Activated T-cell treated with anti-CD3 and anti-CD28 coated beads, Interleukin-2, amount 50 U/mL, for 4 hours (primary cell): ENCODE data around the gene SF3A1. TPM values are rescaled to one million over a fixed set of nuclear protein-coding genes. Genes with fewer than 3 reads are reported as not detected.
A peak's percentile ranks its signal among the peaks of the same experiment; 100 is the strongest.

Experiments
- ATAC-seq, 2 donors: fragments of 200-7000 bp; cut with Tn5 transposase; one replicate each; pipeline ENCODE4 v1.10.0; 2021
- DNase-seq: peaks from one replicate; pipeline ENCODE4 v3.0.0-alpha.2; 2020
- H3K27me3 Mint-ChIP-seq: one replicate; pipeline ENCODE4 v1.8.0; 2021; ENCODE audit warnings: low read depth, mixed read lengths
- H3K36me3 Mint-ChIP-seq: one replicate; pipeline ENCODE4 v1.8.0; 2022; ENCODE audit warnings: mixed read lengths; ENCODE audit not compliant: insufficient read depth
- H3K4me1 Mint-ChIP-seq: one replicate; pipeline ENCODE4 v1.8.0; 2021; ENCODE audit warnings: low read depth, mixed read lengths
- H3K4me3 Mint-ChIP-seq: one replicate; pipeline ENCODE4 v1.8.0; 2021; ENCODE audit warnings: mild to moderate bottlenecking, moderate library complexity, mixed read lengths
- H3K9me3 Mint-ChIP-seq: one replicate; pipeline ENCODE4 v1.8.0; 2021; ENCODE audit warnings: mixed read lengths
- total RNA-seq, 3 donors: library from RNA; stranded (reverse); gene quantifications; one replicate each; pipeline ENCODE4 v1.2.1, GENCODE V29; 2021

SF3A1 gene
- total RNA-seq, 3 donors from 2014 or later, result 315 to 335 (median 324) TPM

- peaks cover 4% of the 10 kb centered on the region for H3K27me3 Mint-ChIP-seq
- no peaks in the 10 kb centered on the region for H3K36me3 Mint-ChIP-seq
- H3K4me3 Mint-ChIP-seq, result peak within 1 kb of the TSS; percentile 87
- DNase-seq (peak; percentile 61), ATAC-seq (peak; percentile 93 to 94)
- no peaks in the 10 kb centered on the region for H3K9me3 Mint-ChIP-seq
- H3K4me1 Mint-ChIP-seq, result peaks cover 33% of the 10 kb centered on the region
These were observed 40.4 kb upstream of the SF3A1 start, which contains the start of gene SEC14L2 for GRCh38 chr22:30396871-30397655. Gene SEC14L2, plus strand, starts transcription at chr22:30397018. Its CDS starts 99 bp downstream, at chr22:30397117.

GRCh38 chr22:30393885-30394284 lies 37.2 kb upstream of the SF3A1 start:
- no peaks in the 10 kb centered on the region for H3K9me3 Mint-ChIP-seq

GRCh38 chr22:30393322-30393680 lies 36.6 kb upstream of the SF3A1 start:
- Mint-ChIP-seq H3K36me3 (no peaks in the 10 kb centered on the region), H3K4me3 (no peak overlapping the region), H3K9me3 (no peaks in the 10 kb centered on the region), H3K27me3 (peaks cover 4% of the 10 kb centered on the region), H3K4me1 (peaks cover 34% of the 10 kb centered on the region)
- DNase-seq, result no peak
- ATAC-seq, result no peak

More at GRCh38 chr22:30393885-30394284, 37.2 kb upstream of the SF3A1 start:
- no peaks in the 10 kb centered on the region for H3K36me3 Mint-ChIP-seq
- DNase-seq (no peak), ATAC-seq (no peak)
- H3K27me3 Mint-ChIP-seq, result peaks cover 4% of the 10 kb centered on the region
- peaks cover 39% of the 10 kb centered on the region for H3K4me1 Mint-ChIP-seq
- no peak overlapping the region for H3K4me3 Mint-ChIP-seq

- no peaks in the 10 kb centered on the region for H3K9me3 Mint-ChIP-seq
- peaks cover 29% of the 10 kb centered on the region for H3K4me1 Mint-ChIP-seq
- H3K4me3 Mint-ChIP-seq, result no peak overlapping the region
- DNase-seq, result no peak
- no peak for ATAC-seq
- H3K36me3 Mint-ChIP-seq, result no peaks in the 10 kb centered on the region
- peaks cover 4% of the 10 kb centered on the region for H3K27me3 Mint-ChIP-seq
These were observed 36.1 kb upstream of the SF3A1 start for GRCh38 chr22:30392661-30393321.

GRCh38 chr22:30390974-30391691 lies 34.4 kb upstream of the SF3A1 start:
- no peaks in the 10 kb centered on the region for H3K36me3 Mint-ChIP-seq
- H3K27me3 Mint-ChIP-seq, result peaks cover 4% of the 10 kb centered on the region
- peaks cover 26% of the 10 kb centered on the region for H3K4me1 Mint-ChIP-seq
- H3K9me3 Mint-ChIP-seq, result no peaks in the 10 kb centered on the region
- no peak overlapping the region for H3K4me3 Mint-ChIP-seq
- peak; percentile 77 for DNase-seq
- peak; percentile 63 to 65 for ATAC-seq

- H3K36me3 Mint-ChIP-seq, result no peaks in the 10 kb centered on the region
These were observed 30.5 kb upstream of the SF3A1 start, which contains the start of gene RNF215 for GRCh38 chr22:30386960-30387827. Gene RNF215, minus strand, starts transcription at chr22:30387411. Its CDS starts 98 bp downstream, at chr22:30387313.

GRCh38 chr22:30386608-30386959 lies 29.9 kb upstream of the SF3A1 start:
- H3K36me3 Mint-ChIP-seq, result no peaks in the 10 kb centered on the region
- H3K27me3 Mint-ChIP-seq, result no peaks in the 10 kb centered on the region
- peak overlapping the region; percentile 77 for H3K4me3 Mint-ChIP-seq
- DNase-seq, result no peak
- H3K9me3 Mint-ChIP-seq, result no peaks in the 10 kb centered on the region
- ATAC-seq, result no peak
- peaks cover 13% of the 10 kb centered on the region for H3K4me1 Mint-ChIP-seq

More at GRCh38 chr22:30386960-30387827, 30.5 kb upstream of the SF3A1 start, which contains the start of gene RNF215:
- peaks cover 16% of the 10 kb centered on the region for H3K4me1 Mint-ChIP-seq
- H3K9me3 Mint-ChIP-seq, result no peaks in the 10 kb centered on the region
- peak; percentile 85 to 88 for ATAC-seq
- H3K27me3 Mint-ChIP-seq, result no peaks in the 10 kb centered on the region
- peak; percentile 78 for DNase-seq
- peak within 1 kb of the TSS; percentile 77 for H3K4me3 Mint-ChIP-seq

GRCh38 chr22:30385942-30386341 lies 29.2 kb upstream of the SF3A1 start:
- Mint-ChIP-seq H3K4me3 (peak overlapping the region; percentile 77), H3K36me3 (no peaks in the 10 kb centered on the region), H3K4me1 (peaks cover 7% of the 10 kb centered on the region), H3K9me3 (no peaks in the 10 kb centered on the region), H3K27me3 (no peaks in the 10 kb centered on the region)
- ATAC-seq (no peak), DNase-seq (no peak)

GRCh38 chr22:30383061-30383460 lies 26.4 kb upstream of the SF3A1 start:
- Mint-ChIP-seq H3K36me3 (no peaks in the 10 kb centered on the region), H3K27me3 (no peaks in the 10 kb centered on the region), H3K4me1 (peaks cover 6% of the 10 kb centered on the region), H3K9me3 (no peaks in the 10 kb centered on the region), H3K4me3 (no peak overlapping the region)
- no peak for ATAC-seq
- no peak for DNase-seq

- ATAC-seq (no peak), DNase-seq (no peak)
- H3K4me3 Mint-ChIP-seq, result no peak overlapping the region
- peaks cover 3% of the 10 kb centered on the region for H3K4me1 Mint-ChIP-seq
- H3K27me3 Mint-ChIP-seq, result no peaks in the 10 kb centered on the region
- H3K9me3 Mint-ChIP-seq, result no peaks in the 10 kb centered on the region
- no peaks in the 10 kb centered on the region for H3K36me3 Mint-ChIP-seq
These were observed 25.6 kb upstream of the SF3A1 start for GRCh38 chr22:30382340-30382739.

GRCh38 chr22:30381264-30381663 lies 24.6 kb upstream of the SF3A1 start:
- DNase-seq (no peak), ATAC-seq (peak; percentile 54 to 66)
- Mint-ChIP-seq H3K4me1 (peaks cover 2% of the 10 kb centered on the region), H3K4me3 (no peak overlapping the region), H3K36me3 (no peaks in the 10 kb centered on the region), H3K27me3 (no peaks in the 10 kb centered on the region), H3K9me3 (no peaks in the 10 kb centered on the region)

GRCh38 chr22:30380011-30380410 lies 23.3 kb upstream of the SF3A1 start:
- no peaks in the 10 kb centered on the region for H3K27me3 Mint-ChIP-seq
- no peak for ATAC-seq
- no peaks in the 10 kb centered on the region for H3K36me3 Mint-ChIP-seq
- no peaks in the 10 kb centered on the region for H3K4me1 Mint-ChIP-seq
- H3K4me3 Mint-ChIP-seq, result no peak overlapping the region
- H3K9me3 Mint-ChIP-seq, result no peaks in the 10 kb centered on the region
- DNase-seq, result no peak

GRCh38 chr22:30375312-30375849 lies 18.7 kb upstream of the SF3A1 start:
- ATAC-seq, result no peak
- Mint-ChIP-seq H3K9me3 (no peaks in the 10 kb centered on the region), H3K27me3 (no peaks in the 10 kb centered on the region), H3K4me1 (no peaks in the 10 kb centered on the region), H3K36me3 (no peaks in the 10 kb centered on the region), H3K4me3 (no peak overlapping the region)
- DNase-seq, result no peak
